Pulmonary artery endothelial cell (primary cell): ENCODE results near the gene LYZL1. TPM values are rescaled to one million over a fixed set of nuclear protein-coding genes. Genes with fewer than 3 reads are reported as not detected.
"Not testable (repeated sequence)": the region's sequence is repeated elsewhere in the genome, so short reads cannot be mapped to it uniquely, and the experiment has no call there.

ENCODE experiments used
- DNase-seq: peaks from one replicate; pipeline ENCODE4 v3.0.0-alpha.2; 2011; ENCODE audit warnings: low read depth, low spot score
- total RNA-seq: library from RNA; depleted of rRNA; stranded (reverse); fragments of >200 nt; gene quantifications from 2 replicates; pipeline ENCODE4 v1.2.3, GENCODE V29; 2014

Gene LYZL1
- total RNA-seq, 1 donor from 2014 or later, result not detected

- DNase-seq, result no peak
These were observed 29.4 kb upstream of the LYZL1 start for GRCh38 chr10:29259498-29259897.

GRCh38 chr10:29263506-29263905, 25.4 kb upstream of the LYZL1 start:
- no peak for DNase-seq

- DNase-seq, result no peak
These were observed 23.6 kb upstream of the LYZL1 start for GRCh38 chr10:29265210-29265768.

- no peak for DNase-seq
These were observed 22.2 kb upstream of the LYZL1 start for GRCh38 chr10:29266641-29267040.

GRCh38 chr10:29268011-29268410, 20.9 kb upstream of the LYZL1 start:
- DNase-seq, result no peak

GRCh38 chr10:29269486-29269885, 19.4 kb upstream of the LYZL1 start:
- DNase-seq, result no peak

- DNase-seq, result no peak
These were observed 18.0 kb upstream of the LYZL1 start for GRCh38 chr10:29270883-29271282.

GRCh38 chr10:29271877-29272276, 17.0 kb upstream of the LYZL1 start:
- DNase-seq, result no peak

- no peak for DNase-seq
These were observed 15.4 kb upstream of the LYZL1 start for GRCh38 chr10:29273478-29273877.

- no peak for DNase-seq
These were observed 12.5 kb upstream of the LYZL1 start for GRCh38 chr10:29276251-29276850.

- DNase-seq, result no peak
These were observed 11.6 kb upstream of the LYZL1 start for GRCh38 chr10:29277296-29277695.

- DNase-seq, result no peak
These were observed 8.9 kb upstream of the LYZL1 start for GRCh38 chr10:29279779-29280487.

- no peak for DNase-seq
These were observed 8.4 kb upstream of the LYZL1 start for GRCh38 chr10:29280488-29280840.

- DNase-seq, result no peak
These were observed 3.2 kb upstream of the LYZL1 start for GRCh38 chr10:29285624-29286051.

- no peak for DNase-seq
These were observed 1.2 kb upstream of the LYZL1 start for GRCh38 chr10:29287635-29288034.

- DNase-seq, result not testable (repeated sequence)
These were observed 2.7 kb downstream of the LYZL1 start for GRCh38 chr10:29291561-29291960.

- not testable (repeated sequence) for DNase-seq
These were observed 3.5 kb downstream of the LYZL1 start for GRCh38 chr10:29292406-29292805.

GRCh38 chr10:29295813-29296212, 6.9 kb downstream of the LYZL1 start:
- no peak for DNase-seq

- no peak for DNase-seq
These were observed 8.8 kb downstream of the LYZL1 start for GRCh38 chr10:29297678-29298077.

- no peak for DNase-seq
These were observed 12.6 kb downstream of the LYZL1 start for GRCh38 chr10:29301359-29301910.

GRCh38 chr10:29302499-29302898, 13.6 kb downstream of the LYZL1 start:
- no peak for DNase-seq

GRCh38 chr10:29304264-29304994, 15.6 kb downstream of the LYZL1 start:
- peak; percentile 20 for DNase-seq
